Measurements from ENCODE around the gene DIS3L2. TPM values are rescaled to one million over a fixed set of nuclear protein-coding genes. Genes with fewer than 3 reads are reported as not detected.

DIS3L2 gene
- total RNA-seq, 1 donor from 2014 or later: 17.0 TPM

- H3K27ac ChIP-seq (replicated peaks): no peak overlapping the region
- intact Hi-C loops (cut with micrococcal nuclease): loop anchor here (10.0 kb wide), 1 partner anchor 405 kb away; no protein-coding TSS in a partner anchor
- H3K4me3 ChIP-seq: no peak overlapping the region
- H3K27me3 ChIP-seq (ENCODE audit: low read depth): peaks cover 85% of the 10 kb centered on the region
- DNase-seq: peak; percentile 4
- TF ChIP-seq CTCF (IDR thresholded peaks at IDR 0.05; ENCODE audit: borderline replicate concordance): no peak
- H3K9me3 ChIP-seq (replicated peaks): no peaks in the 10 kb centered on the region
- no peaks in the 10 kb centered on the region for H3K36me3 ChIP-seq
- peaks cover 7% of the 10 kb centered on the region for H3K4me1 ChIP-seq
Observed at GRCh38 chr2:231919341-231920035, 42.0 kb upstream of the DIS3L2 start.

GRCh38 chr2:231920366-231920765 is 41.1 kb upstream of the DIS3L2 start:
- Histone ChIP-seq H3K27ac (replicated peaks) (no peak overlapping the region), H3K27me3 (ENCODE audit: low read depth) (peaks cover 87% of the 10 kb centered on the region), H3K4me1 (peaks cover 12% of the 10 kb centered on the region), H3K4me3 (no peak overlapping the region), H3K36me3 (no peaks in the 10 kb centered on the region), H3K9me3 (replicated peaks) (no peaks in the 10 kb centered on the region)
- intact Hi-C loops (cut with micrococcal nuclease): loop anchor here (10.0 kb wide), 1 partner anchor 404 kb away; no protein-coding TSS in a partner anchor
- peak; percentile 2 for DNase-seq
- TF ChIP-seq CTCF (IDR thresholded peaks at IDR 0.05; ENCODE audit: borderline replicate concordance): no peak

GRCh38 chr2:231920795-231921194 is 40.7 kb upstream of the DIS3L2 start:
- Histone ChIP-seq H3K9me3 (replicated peaks) (no peaks in the 10 kb centered on the region), H3K36me3 (no peaks in the 10 kb centered on the region), H3K4me3 (no peak overlapping the region), H3K27ac (replicated peaks) (no peak overlapping the region), H3K27me3 (ENCODE audit: low read depth) (peaks cover 88% of the 10 kb centered on the region), H3K4me1 (peaks cover 16% of the 10 kb centered on the region)
- DNase-seq: peak; percentile 3
- no peak for TF ChIP-seq CTCF (IDR thresholded peaks at IDR 0.05; ENCODE audit: borderline replicate concordance)
- intact Hi-C loops (cut with micrococcal nuclease): loop anchor here (10.0 kb wide), 1 partner anchor 404 kb away; no protein-coding TSS in a partner anchor

- no peaks in the 10 kb centered on the region for H3K36me3 ChIP-seq
- intact Hi-C loops (cut with micrococcal nuclease): loop anchor here (10.0 kb wide), 1 partner anchor 402 kb away; no protein-coding TSS in a partner anchor
- peak overlapping the region; percentile 11 for H3K4me3 ChIP-seq
- peaks cover 92% of the 10 kb centered on the region for H3K27me3 ChIP-seq (ENCODE audit: low read depth)
- H3K4me1 ChIP-seq: peaks cover 30% of the 10 kb centered on the region
- no peak overlapping the region for H3K27ac ChIP-seq (replicated peaks)
- no peak for TF ChIP-seq CTCF (IDR thresholded peaks at IDR 0.05; ENCODE audit: borderline replicate concordance)
- DNase-seq: peak; percentile 4
- no peaks in the 10 kb centered on the region for H3K9me3 ChIP-seq (replicated peaks)
Observed at GRCh38 chr2:231922311-231923009, 39.1 kb upstream of the DIS3L2 start.

GRCh38 chr2:231923010-231923344 is 38.5 kb upstream of the DIS3L2 start:
- Histone ChIP-seq H3K27ac (replicated peaks) (no peak overlapping the region), H3K36me3 (no peaks in the 10 kb centered on the region), H3K27me3 (ENCODE audit: low read depth) (peaks cover 97% of the 10 kb centered on the region), H3K9me3 (replicated peaks) (no peaks in the 10 kb centered on the region), H3K4me1 (peaks cover 26% of the 10 kb centered on the region), H3K4me3 (peak overlapping the region; percentile 11)
- DNase-seq: peak; percentile 2
- intact Hi-C loops (cut with micrococcal nuclease): loop anchor here (10.0 kb wide), 1 partner anchor 402 kb away; no protein-coding TSS in a partner anchor
- TF ChIP-seq CTCF (IDR thresholded peaks at IDR 0.05; ENCODE audit: borderline replicate concordance): no peak

All from left ventricle myocardium inferior (tissue), 1 donor.